Left lung (tissue), 10 donors: ENCODE measurements around the gene CDK14. TPM values are rescaled to one million over a fixed set of nuclear protein-coding genes. Genes with fewer than 3 reads are reported as not detected.

Experiments used
- ATAC-seq: fragments of 200-7000 bp; cut with Tn5 transposase; one replicate; pipeline ENCODE4 v1.9.1; 2020; ENCODE audit warnings: moderate library complexity
- DNase-seq, 4 donors: peaks; one replicate each; pipeline ENCODE4 v3.0.0-alpha.2; 2013 to 2020
- H3K27ac ChIP-seq, 2 donors: fragments of 200-600 bp; sonication (generic) in 1 of 2; one replicate each; pipeline versions ENCODE4 v1.5.0 to v1.8.0; 2020 to 2021
- H3K27me3 ChIP-seq, 2 donors: fragments of 200-600 bp; sonication (generic) in 1 of 2; one replicate each; pipeline versions ENCODE4 v1.5.0 to v1.8.0; 2020 to 2021
- H3K36me3 ChIP-seq, 2 donors: fragments of 200-600 bp; sonication (generic) in 1 of 2; one replicate each; pipeline versions ENCODE4 v1.5.0 to v1.8.0; 2020 to 2021
- H3K4me1 ChIP-seq, 2 donors: fragments of 200-600 bp; one replicate each; pipeline ENCODE4 v1.8.0; 2021
- H3K4me3 ChIP-seq, 2 donors: fragments of 200-600 bp; sonication (generic) in 1 of 2; one replicate each; pipeline versions ENCODE4 v1.5.0 to v1.8.0; 2020 to 2021; ENCODE audit warnings: mild to moderate bottlenecking in 1 of 2
- H3K9me3 ChIP-seq, 2 donors: fragments of 200-600 bp; sonication (generic) in 1 of 2; one replicate each; pipeline versions ENCODE4 v1.5.0 to v1.8.0; 2020 to 2021
- CTCF ChIP-seq, 2 donors: fragments of 200-600 bp; sonication (generic) in 1 of 2; IDR thresholded peaks; one replicate each; pipeline versions ENCODE4 v1.5.0 to v1.8.0; 2021; ENCODE audit warnings: antibody characterized with exemption in 2 of 2
- intact Hi-C, 2 donors: fragments of 100-400 bp; cut with DNase I; formaldehyde crosslinking; loops; one replicate each; pipeline versions ENCODE4 v1.11.2 to v1.14.2; 2022
- polyA plus RNA-seq, 6 donors: library from polyadenylated mRNA; unstranded; fragments of 120-200 nt; gene quantifications; one replicate each; pipeline ENCODE4 v1.2.1, GENCODE V29; 2013; ENCODE audit not compliant: insufficient read length in 6 of 6
- total RNA-seq, 2 donors: library from RNA; stranded (reverse); fragmentation: NEBNext Ultra II Directional; extraction: Animal tissue kit (Norgen Biotek cat#: 25700); gene quantifications; one replicate each; pipeline ENCODE4 v1.2.1, GENCODE V29; 2021
- donor health status: DM: no; HTN: yes; CAD: no.
- donor health status: DM: no; HTN: no; CAD: no.

CDK14 gene
- total and polyA plus RNA-seq, 8 donors, result 24.1 to 45.1 (median 30.0) TPM

DNA sequence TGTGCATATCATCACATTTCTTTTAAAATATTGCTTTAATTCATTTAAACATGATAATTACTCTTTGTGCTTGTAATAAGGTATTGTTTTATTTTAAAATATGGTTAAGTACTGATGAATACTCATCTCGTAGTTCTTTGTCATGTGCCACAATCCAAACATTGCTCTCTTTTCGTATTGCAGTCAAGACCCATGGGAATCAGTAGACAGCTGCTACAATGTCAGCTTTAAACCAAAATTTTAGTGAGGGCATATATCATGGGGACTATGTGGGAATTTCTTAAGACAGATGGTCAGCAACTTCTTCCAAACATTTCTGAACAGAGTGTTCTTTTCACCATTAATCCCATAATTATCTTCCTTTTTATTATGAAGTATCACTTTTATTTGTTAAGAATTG, 590.9 kb downstream of the CDK14 start:
- Histone ChIP-seq H3K4me1 (no peaks in the 10 kb centered on the region), H3K27ac (no peak overlapping the region), H3K36me3 (no peaks in the 10 kb centered on the region), H3K4me3 (no peak overlapping the region), H3K9me3 (no peaks in the 10 kb centered on the region), H3K27me3 (no peaks in the 10 kb centered on the region)
- intact Hi-C loops, result no loop called here
- ATAC-seq, result no peak
- no peak for DNase-seq
- TF ChIP-seq CTCF (IDR thresholded peaks at IDR 0.05), result no peak

DNA sequence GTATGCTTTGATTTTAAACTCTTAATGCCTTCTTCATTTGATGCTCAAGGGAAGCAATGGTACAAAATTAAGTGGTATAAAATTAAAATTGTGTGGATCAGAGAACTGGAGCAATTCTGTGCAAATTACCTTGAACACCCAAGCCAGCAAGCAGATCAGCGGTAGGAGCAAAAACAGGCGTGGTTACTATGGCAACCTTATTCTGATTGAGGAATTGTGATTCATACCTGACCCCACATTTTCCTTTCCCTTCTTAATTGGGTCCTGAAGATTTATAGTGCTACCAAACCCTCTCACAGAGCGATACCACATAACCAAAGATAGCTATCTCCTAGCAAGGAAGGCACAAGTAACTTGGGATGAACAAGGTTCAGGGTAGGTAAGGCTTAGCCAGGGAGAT, 595.6 kb downstream of the CDK14 start:
- no peak overlapping the region for H3K27ac ChIP-seq
- H3K36me3 ChIP-seq, result no peaks in the 10 kb centered on the region
- intact Hi-C loops, result no loop called here
- no peaks in the 10 kb centered on the region for H3K4me1 ChIP-seq
- H3K27me3 ChIP-seq, result no peaks in the 10 kb centered on the region
- no peak for DNase-seq
- no peaks in the 10 kb centered on the region for H3K9me3 ChIP-seq
- no peak overlapping the region for H3K4me3 ChIP-seq
- TF ChIP-seq CTCF (IDR thresholded peaks at IDR 0.05), result no peak
- ATAC-seq, result no peak

- no peaks in the 10 kb centered on the region for H3K36me3 ChIP-seq
- intact Hi-C loops, result no loop called here
- H3K27me3 ChIP-seq, result no peaks in the 10 kb centered on the region
- DNase-seq (no peak), ATAC-seq (no peak)
- no peaks in the 10 kb centered on the region for H3K4me1 ChIP-seq
- no peak for TF ChIP-seq CTCF (IDR thresholded peaks at IDR 0.05)
- no peak overlapping the region for H3K27ac ChIP-seq
- no peaks in the 10 kb centered on the region for H3K9me3 ChIP-seq
- H3K4me3 ChIP-seq, result no peak overlapping the region
Observed at GRCh38 chr7:91193141-91193540, 597.0 kb downstream of the CDK14 start.

- no peaks in the 10 kb centered on the region for H3K36me3 ChIP-seq
- intact Hi-C loops, result no loop called here
- H3K27ac ChIP-seq, result no peak overlapping the region
- DNase-seq, result peak in 2 of 4 donors; percentile 36 to 56
- H3K27me3 ChIP-seq, result no peaks in the 10 kb centered on the region
- TF ChIP-seq CTCF (IDR thresholded peaks at IDR 0.05), result no peak
- no peaks in the 10 kb centered on the region for H3K9me3 ChIP-seq
- H3K4me3 ChIP-seq, result no peak overlapping the region
- no peak for ATAC-seq
- H3K4me1 ChIP-seq, result no peaks in the 10 kb centered on the region
Observed at GRCh38 chr7:91194841-91195240, 598.7 kb downstream of the CDK14 start.

DNA sequence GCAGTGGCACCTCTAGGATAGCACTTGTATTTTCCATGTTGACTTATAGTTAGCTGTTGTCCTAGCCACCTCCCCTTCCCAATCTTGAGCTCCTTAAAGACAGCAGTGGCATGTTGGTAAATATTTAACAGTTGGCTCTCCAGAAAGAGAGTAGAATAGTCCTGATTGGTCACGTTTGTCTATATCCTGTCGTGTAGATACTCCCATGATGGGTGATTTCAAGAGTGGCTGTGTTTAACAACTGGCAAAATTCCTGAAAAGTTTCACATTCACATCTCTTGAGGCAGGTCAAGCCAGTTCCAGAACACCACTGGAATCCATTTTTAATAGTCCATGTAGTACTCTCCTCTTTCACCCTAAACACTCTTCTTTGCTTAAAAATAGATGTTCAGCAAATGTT, 599.9 kb downstream of the CDK14 start:
- Histone ChIP-seq H3K4me1 (no peaks in the 10 kb centered on the region), H3K4me3 (no peak overlapping the region), H3K36me3 (no peaks in the 10 kb centered on the region), H3K9me3 (no peaks in the 10 kb centered on the region), H3K27me3 (no peaks in the 10 kb centered on the region), H3K27ac (no peak overlapping the region)
- no peak for TF ChIP-seq CTCF (IDR thresholded peaks at IDR 0.05)
- no peak for DNase-seq
- peak; percentile 82 for ATAC-seq
- intact Hi-C loops, result no loop called here
